HFF-Myc (cell line): ENCODE measurements around the gene FMOD.

Experiments used
- DNase-seq: peaks from one replicate; pipeline ENCODE4 v3.0.0-alpha.2; 2011; ENCODE audit warnings: low read depth; ENCODE audit errors: extremely low read depth
- H3K4me3 ChIP-seq: replicated peaks from 2 replicates; pipeline ENCODE4 v1.5.1; 2011; ENCODE audit warnings: low read depth, mild to moderate bottlenecking, control low read depth, low read length
- CTCF ChIP-seq: IDR thresholded peaks from 2 replicates; pipeline ENCODE4 v1.5.1; 2012; ENCODE audit warnings: mild to moderate bottlenecking, low read depth, low read length, control low read depth; ENCODE audit errors: missing control alignments

Gene FMOD

GRCh38 chr1:203381151-203381751 is 30.3 kb upstream of the FMOD start:
- no peak for DNase-seq
- TF ChIP-seq CTCF: no peak

GRCh38 chr1:203380420-203381150 is 29.7 kb upstream of the FMOD start:
- no peak for DNase-seq
- H3K4me3 ChIP-seq: no peak overlapping the region
- no peak for TF ChIP-seq CTCF

More at GRCh38 chr1:203381151-203381751, 30.3 kb upstream of the FMOD start:
- no peak overlapping the region for H3K4me3 ChIP-seq

GRCh38 chr1:203379825-203380224 is 28.9 kb upstream of the FMOD start:
- no peak for TF ChIP-seq CTCF
- no peak for DNase-seq
- no peak overlapping the region for H3K4me3 ChIP-seq

GRCh38 chr1:203378556-203379245 is 27.8 kb upstream of the FMOD start:
- DNase-seq: no peak
- H3K4me3 ChIP-seq: no peak overlapping the region
- TF ChIP-seq CTCF: no peak

GRCh38 chr1:203373991-203374390 is 23.1 kb upstream of the FMOD start:
- DNase-seq: no peak
- TF ChIP-seq CTCF: no peak
- H3K4me3 ChIP-seq: no peak overlapping the region

GRCh38 chr1:203373002-203373401 is 22.1 kb upstream of the FMOD start:
- DNase-seq: no peak
- no peak overlapping the region for H3K4me3 ChIP-seq
- TF ChIP-seq CTCF: no peak
